Tibial nerve (tissue), 4 donors: ENCODE results near the gene ZNF516. TPM values are rescaled to one million over a fixed set of nuclear protein-coding genes. Genes with fewer than 3 reads are reported as not detected.
A peak's percentile ranks its signal among the peaks of the same experiment; 100 is the strongest.

ENCODE experiments used
- DNase-seq, 2 donors: peaks; one replicate each; pipeline ENCODE4 v3.0.0-alpha.2; 2019; ENCODE audit warnings: low spot score in 2 of 2
- H3K27ac ChIP-seq, 4 donors: fragments of 200-600 bp; sonication (generic) in 3 of 4; one replicate each; pipeline ENCODE4 v1.5.1; 2017 to 2019; ENCODE audit warnings: mild to moderate bottlenecking in 1 of 4
- H3K27me3 ChIP-seq, 2 donors: fragments of 200-600 bp; sonication (generic) in 1 of 2; one replicate each; pipeline versions ENCODE4 v1.5.1 to v1.6.0; 2017 to 2019
- H3K36me3 ChIP-seq, 3 donors: fragments of 200-600 bp; sonication (generic); one replicate each; pipeline ENCODE4 v1.5.1; 2018 to 2019
- H3K4me1 ChIP-seq, 4 donors: fragments of 200-600 bp; sonication (generic) in 3 of 4; one replicate each; pipeline ENCODE4 v1.5.1; 2017 to 2019
- H3K4me3 ChIP-seq, 4 donors: fragments of 200-600 bp; sonication (generic) in 3 of 4; one replicate each; pipeline ENCODE4 v1.5.1; 2017 to 2019; ENCODE audit warnings: mild to moderate bottlenecking in 1 of 4, moderate library complexity in 1 of 4
- H3K9me3 ChIP-seq, 4 donors: fragments of 200-600 bp; sonication (generic) in 3 of 4; one replicate each; pipeline ENCODE4 v1.5.1; 2017 to 2019
- CTCF ChIP-seq, 5 experiments: fragments of 200-600 bp in 3 of 5; fragments of 450-650 bp in 2 of 5; sonication (generic) in 3 of 5; IDR thresholded peaks; one replicate each; pipeline ENCODE4 v1.5.1; 2016 to 2019; ENCODE audit warnings: antibody characterized with exemption in 5 of 5, mild to moderate bottlenecking in 3 of 5, moderate library complexity in 2 of 5
- EP300 ChIP-seq, 2 donors: sonication (generic); formaldehyde crosslinking; IDR thresholded peaks; one replicate each; pipeline ENCODE4 v1.6.1; 2017; ENCODE audit warnings: antibody characterized with exemption in 2 of 2, mild to moderate bottlenecking in 1 of 2
- POLR2A ChIP-seq, 2 donors: fragments of 450-650 bp; IDR thresholded peaks; one replicate each; pipeline ENCODE4 v1.6.1; 2017; ENCODE audit warnings: antibody characterized with exemption in 2 of 2, mild to moderate bottlenecking in 2 of 2, moderate library complexity in 2 of 2
- WGBS, 2 donors: methylation state at CpG; one replicate each; pipeline ENCODE4 v1.1.5; 2018; 5-methylcytosine and 5-hydroxymethylcytosine counted together
- total RNA-seq, 4 donors: library from RNA; depleted of rRNA; stranded (reverse); fragments of >200 nt; gene quantifications; one replicate each; pipeline ENCODE4 v1.1.0, GENCODE V29; 2016

The ZNF516 gene
- total RNA-seq, 4 donors from 2014 or later = 31.4 to 63.0 (median 45.5) TPM

DNA sequence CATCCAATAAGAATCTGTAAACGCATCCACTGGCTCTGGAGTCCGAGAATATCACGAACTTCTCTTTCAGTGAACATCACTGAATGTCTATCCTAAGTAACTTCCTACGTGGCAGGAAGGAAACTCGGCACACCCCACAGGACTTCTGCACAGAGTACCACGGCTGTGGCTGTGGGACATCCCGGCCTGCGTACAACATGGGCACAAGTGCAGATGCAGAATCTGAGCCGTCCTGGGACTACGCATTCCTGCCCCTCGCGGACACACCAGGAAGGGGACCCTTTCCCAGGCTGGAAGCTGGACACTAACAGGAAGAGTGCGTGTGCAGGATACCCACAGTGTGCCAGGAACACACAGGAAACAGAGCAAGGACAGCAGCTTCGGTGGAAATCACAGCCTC, 60.6 kb downstream of the ZNF516 start:
- no peak for DNase-seq
- no peaks in the 10 kb centered on the region for H3K9me3 ChIP-seq
- whole genome bisulfite sequencing, 2 donors = 76 to 78% methylated on average over 14 of the region's 14 CpGs
- H3K36me3 ChIP-seq = peaks cover 0 to 21% (median 0%) of the 10 kb centered on the region in 3 donors
- peaks cover 0 to 89% (median 32%) of the 10 kb centered on the region in 4 donors for H3K4me1 ChIP-seq
- no peaks in the 10 kb centered on the region for H3K27me3 ChIP-seq
- TF ChIP-seq CTCF (IDR thresholded peaks at IDR 0.05) = no peak
- TF ChIP-seq EP300 (IDR thresholded peaks at IDR 0.05) = no peak
- no peak for TF ChIP-seq POLR2A (IDR thresholded peaks at IDR 0.05)
- peak overlapping the region; percentile 23 to 86 (median 73) for H3K27ac ChIP-seq
- H3K4me3 ChIP-seq = no peak overlapping the region

GRCh38 chr18:76433788-76434187, 61.3 kb downstream of the ZNF516 start:
- Histone ChIP-seq H3K36me3 (peaks cover 0 to 21% (median 0%) of the 10 kb centered on the region in 3 donors), H3K27me3 (no peaks in the 10 kb centered on the region), H3K9me3 (no peaks in the 10 kb centered on the region), H3K4me1 (peaks cover 0 to 89% (median 39%) of the 10 kb centered on the region in 4 donors), H3K4me3 (no peak overlapping the region), H3K27ac (peak overlapping the region in 2 of 4 donors; percentile 83 to 86)
- 96% methylated on average over 17 of the region's 17 CpGs for WGBS, 2 donors
- TF ChIP-seq POLR2A (IDR thresholded peaks at IDR 0.05) (no peak), CTCF (IDR thresholded peaks at IDR 0.05) (no peak), EP300 (IDR thresholded peaks at IDR 0.05) (no peak)
- DNase-seq = no peak

- no peak for DNase-seq
- Histone ChIP-seq H3K36me3 (peaks cover 0 to 21% (median 0%) of the 10 kb centered on the region in 3 donors), H3K4me3 (no peak overlapping the region), H3K27me3 (no peaks in the 10 kb centered on the region), H3K9me3 (no peaks in the 10 kb centered on the region), H3K4me1 (peaks cover 0 to 89% (median 43%) of the 10 kb centered on the region in 4 donors), H3K27ac (peak overlapping the region in 2 of 4 donors; percentile 83 to 86)
- WGBS, 2 donors = 95% methylated on average over 25 of the region's 25 CpGs
- TF ChIP-seq CTCF (IDR thresholded peaks at IDR 0.05) = no peak
- no peak for TF ChIP-seq EP300 (IDR thresholded peaks at IDR 0.05)
- TF ChIP-seq POLR2A (IDR thresholded peaks at IDR 0.05) = no peak
Measured at GRCh38 chr18:76432970-76433767, 61.9 kb downstream of the ZNF516 start.

- Histone ChIP-seq H3K27me3 (no peaks in the 10 kb centered on the region), H3K4me1 (peaks cover 0 to 85% (median 38%) of the 10 kb centered on the region in 4 donors)
Measured at GRCh38 chr18:76432274-76432755, 62.7 kb downstream of the ZNF516 start.

More at GRCh38 chr18:76432274-76432755, 62.7 kb downstream of the ZNF516 start:
- TF ChIP-seq POLR2A (IDR thresholded peaks at IDR 0.05) = no peak
- no peak for TF ChIP-seq CTCF (IDR thresholded peaks at IDR 0.05)
- TF ChIP-seq EP300 (IDR thresholded peaks at IDR 0.05) = no peak
- WGBS, 2 donors = 92 to 93% methylated on average over 10 of the region's 10 CpGs
- Histone ChIP-seq H3K27ac (peak overlapping the region in 2 of 4 donors; percentile 83 to 86), H3K4me3 (no peak overlapping the region), H3K9me3 (no peaks in the 10 kb centered on the region), H3K36me3 (peaks cover 0 to 21% (median 0%) of the 10 kb centered on the region in 3 donors)
- no peak for DNase-seq
